ENCODE results near the gene NBEAL2.

NBEAL2 gene

GRCh38 chr3:46965151-46965550, 14.3 kb upstream of the NBEAL2 start:
- DNase-seq (ENCODE audit: low spot score), result no peak

GRCh38 chr3:46966811-46967210, 12.7 kb upstream of the NBEAL2 start:
- DNase-seq (ENCODE audit: low spot score), result no peak

GRCh38 chr3:46968783-46969428, 10.6 kb upstream of the NBEAL2 start:
- no peak for DNase-seq (ENCODE audit: low spot score)

GRCh38 chr3:46970391-46971091, 8.9 kb upstream of the NBEAL2 start:
- no peak for DNase-seq (ENCODE audit: low spot score)

GRCh38 chr3:46971151-46971550, 8.3 kb upstream of the NBEAL2 start:
- no peak for DNase-seq (ENCODE audit: low spot score)

GRCh38 chr3:46971742-46972141, 7.7 kb upstream of the NBEAL2 start:
- no peak for DNase-seq (ENCODE audit: low spot score)

- no peak for DNase-seq (ENCODE audit: low spot score)
These were observed 7.1 kb upstream of the NBEAL2 start for GRCh38 chr3:46972396-46972795.

GRCh38 chr3:46974421-46975171, 4.9 kb upstream of the NBEAL2 start:
- no peak for DNase-seq (ENCODE audit: low spot score)

- peak; percentile 97 for DNase-seq (ENCODE audit: low spot score)
These were observed 2.9 kb upstream of the NBEAL2 start, which contains the start of gene CCDC12 for GRCh38 chr3:46976326-46977190. Gene CCDC12 (minus strand): TSS chr3:46976745. CDS start chr3:46976732, 13 bp downstream.

GRCh38 chr3:46977811-46978195, 1.7 kb upstream of the NBEAL2 start:
- DNase-seq (ENCODE audit: low spot score), result no peak

- no peak for DNase-seq (ENCODE audit: low spot score)
These were observed 1.1 kb upstream of the NBEAL2 start for GRCh38 chr3:46978381-46978780.

- no peak for DNase-seq (ENCODE audit: low spot score)
These were observed 562 bp downstream of the NBEAL2 start for GRCh38 chr3:46979958-46980497.

GRCh38 chr3:46981932-46982471, 2.5 kb downstream of the NBEAL2 start:
- no peak for DNase-seq (ENCODE audit: low spot score)

- no peak for DNase-seq (ENCODE audit: low spot score)
These were observed 3.1 kb downstream of the NBEAL2 start for GRCh38 chr3:46982546-46982945.

GRCh38 chr3:46984591-46985459, 5.4 kb downstream of the NBEAL2 start:
- no peak for DNase-seq (ENCODE audit: low spot score)

- no peak for DNase-seq (ENCODE audit: low spot score)
These were observed 6.1 kb downstream of the NBEAL2 start for GRCh38 chr3:46985588-46985987.

GRCh38 chr3:46986055-46986730, 6.7 kb downstream of the NBEAL2 start:
- DNase-seq (ENCODE audit: low spot score), result no peak

- DNase-seq (ENCODE audit: low spot score), result no peak
These were observed 7.4 kb downstream of the NBEAL2 start for GRCh38 chr3:46986782-46987310.

GRCh38 chr3:46987319-46987742, 7.9 kb downstream of the NBEAL2 start:
- DNase-seq (ENCODE audit: low spot score), result no peak

Data from ecto neural progenitor cell (in vitro differentiated cells).